Measurements from ENCODE around the gene PKP2.

DNA sequence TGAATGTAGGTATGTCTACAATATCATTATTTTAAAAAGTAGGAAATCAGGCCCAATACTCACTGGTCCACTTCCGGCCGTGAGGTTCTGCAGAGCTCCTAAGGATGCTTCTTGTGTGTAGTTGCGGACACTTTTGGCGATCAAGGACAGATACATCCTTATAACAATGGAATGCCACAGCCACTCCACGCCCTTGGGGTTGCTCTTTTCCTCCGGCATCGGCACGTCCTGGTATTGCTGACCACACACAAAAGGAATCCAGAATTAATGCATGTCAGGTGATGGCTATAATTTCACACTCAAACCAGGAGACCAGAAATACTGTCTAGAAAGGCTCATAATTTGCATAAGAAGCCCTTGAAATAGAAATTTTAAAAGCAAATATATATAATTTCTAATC is 75.3 kb downstream of the PKP2 start:
- no peak for TF ChIP-seq CTCF (IDR thresholded peaks at IDR 0.05; ENCODE audit: low read length)
- TF ChIP-seq EZH2 (IDR thresholded peaks at IDR 0.05; ENCODE audit: borderline replicate concordance, low read length) = no peak
